Dendritic cell treated with granulocyte-macrophage colony-stimulating factor and Interleukin-4, amounts not matched to agents 40 ng/mL and 50 ng/mL, for 4 days (primary cell): ENCODE measurements around the gene CTDNEP1.

Experiments used
- H3K27ac Mint-ChIP-seq: one replicate; pipeline ENCODE4 v1.8.0; 2022; ENCODE audit warnings: mild to moderate bottlenecking, mixed read lengths
- H3K27me3 Mint-ChIP-seq: one replicate; pipeline ENCODE4 v1.8.0; 2022; ENCODE audit warnings: mild to moderate bottlenecking, mixed read lengths
- H3K36me3 Mint-ChIP-seq: one replicate; pipeline ENCODE4 v1.8.0; 2022; ENCODE audit warnings: low read depth, mixed read lengths
- H3K4me1 Mint-ChIP-seq: one replicate; pipeline ENCODE4 v1.8.0; 2022; ENCODE audit warnings: low read depth, mixed read lengths
- H3K4me3 Mint-ChIP-seq: one replicate; pipeline ENCODE4 v1.8.0; 2022; ENCODE audit warnings: mild to moderate bottlenecking, moderate library complexity, mixed read lengths
- H3K9me3 Mint-ChIP-seq: one replicate; pipeline ENCODE4 v1.8.0; 2022; ENCODE audit warnings: mixed read lengths
- intact Hi-C: fragments of 100-400 bp; cut with micrococcal nuclease; formaldehyde crosslinking; loops from one replicate; pipeline ENCODE4 v1.15.0; 2022

The CTDNEP1 gene

DNA sequence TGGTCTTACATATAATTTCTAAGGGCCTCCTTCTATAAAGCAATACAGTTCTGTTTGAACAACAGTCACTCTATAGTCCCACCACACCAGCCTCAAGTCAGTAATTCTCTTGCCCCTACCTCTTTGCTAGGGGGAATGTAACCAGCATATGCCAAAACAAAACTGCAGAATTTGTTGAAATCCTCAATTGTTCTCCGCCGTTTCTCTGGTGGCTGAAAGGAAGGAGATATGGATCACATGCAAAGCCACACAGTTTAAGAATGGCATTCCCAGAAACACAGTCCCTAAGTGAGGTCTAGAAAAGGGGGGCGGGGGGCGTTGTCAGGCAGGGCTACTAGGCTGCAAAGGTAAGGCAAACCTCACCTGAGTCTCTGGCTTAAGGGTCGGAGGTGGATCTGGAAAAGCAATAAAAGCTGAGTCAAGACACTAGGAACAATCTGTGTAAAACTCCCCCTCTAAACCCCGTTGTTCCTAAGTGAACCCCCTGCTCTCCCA is 14.2 kb downstream of the CTDNEP1 start:
- H3K4me1 Mint-ChIP-seq, result peaks cover 67% of the 10 kb centered on the region
- H3K36me3 Mint-ChIP-seq, result peaks cover 87% of the 10 kb centered on the region
- H3K27ac Mint-ChIP-seq, result peak overlapping the region; percentile 98
- H3K27me3 Mint-ChIP-seq, result no peaks in the 10 kb centered on the region
- peak overlapping the region; percentile 98 for H3K4me3 Mint-ChIP-seq
- H3K9me3 Mint-ChIP-seq, result peaks cover under 1% of the 10 kb centered on the region
- intact Hi-C loops, result no loop called here

DNA sequence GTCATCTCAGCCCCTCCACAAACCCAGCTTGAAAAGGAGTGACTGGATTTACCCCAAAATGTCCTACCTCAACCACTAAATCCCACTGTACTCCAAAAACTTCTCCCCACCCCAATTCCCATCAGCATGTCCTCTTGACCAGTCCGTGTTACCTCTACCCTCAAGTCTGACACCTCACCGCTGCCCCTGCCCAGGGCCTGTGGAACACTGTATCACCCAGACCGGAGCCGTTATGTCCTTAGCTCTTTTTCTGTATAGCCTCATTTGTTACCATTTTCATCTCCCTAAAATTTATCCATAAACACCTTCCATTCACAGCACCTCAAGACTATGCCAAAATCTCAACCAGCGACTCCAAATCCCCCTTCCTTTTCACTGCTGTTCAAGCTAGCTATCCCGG is 14.7 kb downstream of the CTDNEP1 start:
- intact Hi-C loops, result no loop called here

DNA sequence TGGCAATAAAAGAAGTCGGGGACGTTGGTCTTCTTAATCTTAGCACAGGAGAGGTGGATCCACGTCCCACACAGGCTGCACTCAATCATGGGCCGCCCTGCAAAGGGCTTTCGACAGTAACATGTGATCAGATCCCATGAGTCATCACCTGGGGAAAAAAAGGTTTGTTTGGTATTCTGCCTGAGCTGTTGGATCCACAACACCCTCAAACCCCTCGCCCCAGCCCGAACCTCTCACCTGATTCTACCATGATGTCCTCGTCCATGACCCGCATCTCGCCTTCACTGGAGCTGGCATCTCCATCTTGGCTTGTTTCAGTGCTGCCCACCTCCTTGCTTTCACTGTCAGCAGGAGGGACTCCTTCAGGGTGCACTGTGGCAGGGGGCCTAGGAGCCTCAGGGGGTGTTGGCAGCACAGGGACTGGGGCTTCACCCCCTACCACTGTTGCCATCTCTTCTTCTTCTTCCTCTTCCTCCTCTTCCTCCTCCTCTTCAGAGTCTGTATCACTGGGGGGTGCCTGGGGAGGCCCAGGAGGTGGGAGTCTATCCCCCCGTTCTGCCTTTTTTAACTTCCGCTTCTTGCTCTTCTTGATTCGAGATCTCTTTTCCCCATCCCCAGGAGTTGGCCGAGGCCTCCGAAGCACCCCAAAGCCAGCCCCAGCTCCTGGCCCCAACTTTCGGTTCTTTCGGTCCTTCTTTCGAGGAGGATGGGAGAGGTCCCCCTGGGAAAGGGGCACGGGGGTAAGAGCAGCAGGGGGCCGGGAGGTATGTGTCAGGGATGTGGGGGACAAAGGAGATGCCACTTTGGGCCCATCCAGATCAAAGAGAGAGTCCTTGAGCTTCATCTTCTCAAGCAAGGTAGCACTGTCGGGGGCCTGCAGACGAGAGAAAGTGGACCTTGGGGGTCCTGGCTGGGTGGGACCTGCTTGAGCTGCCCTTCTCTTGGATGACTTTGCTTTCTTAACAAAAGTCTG is 15.6 kb downstream of the CTDNEP1 start:
- peaks cover 74% of the 10 kb centered on the region for H3K4me1 Mint-ChIP-seq
- peak overlapping the region; percentile 98 for H3K27ac Mint-ChIP-seq
- H3K4me3 Mint-ChIP-seq, result peak overlapping the region; percentile 32
- no peaks in the 10 kb centered on the region for H3K27me3 Mint-ChIP-seq
- H3K9me3 Mint-ChIP-seq, result peaks cover 7% of the 10 kb centered on the region
- intact Hi-C loops, result loop anchor here (2.0 kb wide), 1 partner anchor 17 kb away; the partner anchor contains the start of genes ACADVL and DLG4
- peaks cover 81% of the 10 kb centered on the region for H3K36me3 Mint-ChIP-seq

More for the DNA sequence above, 14.7 kb downstream of the CTDNEP1 start:
- Mint-ChIP-seq H3K36me3 (peaks cover 87% of the 10 kb centered on the region), H3K4me1 (peaks cover 72% of the 10 kb centered on the region), H3K9me3 (peaks cover 6% of the 10 kb centered on the region), H3K27ac (peak overlapping the region; percentile 98), H3K4me3 (peak overlapping the region; percentile 98), H3K27me3 (no peaks in the 10 kb centered on the region)

DNA sequence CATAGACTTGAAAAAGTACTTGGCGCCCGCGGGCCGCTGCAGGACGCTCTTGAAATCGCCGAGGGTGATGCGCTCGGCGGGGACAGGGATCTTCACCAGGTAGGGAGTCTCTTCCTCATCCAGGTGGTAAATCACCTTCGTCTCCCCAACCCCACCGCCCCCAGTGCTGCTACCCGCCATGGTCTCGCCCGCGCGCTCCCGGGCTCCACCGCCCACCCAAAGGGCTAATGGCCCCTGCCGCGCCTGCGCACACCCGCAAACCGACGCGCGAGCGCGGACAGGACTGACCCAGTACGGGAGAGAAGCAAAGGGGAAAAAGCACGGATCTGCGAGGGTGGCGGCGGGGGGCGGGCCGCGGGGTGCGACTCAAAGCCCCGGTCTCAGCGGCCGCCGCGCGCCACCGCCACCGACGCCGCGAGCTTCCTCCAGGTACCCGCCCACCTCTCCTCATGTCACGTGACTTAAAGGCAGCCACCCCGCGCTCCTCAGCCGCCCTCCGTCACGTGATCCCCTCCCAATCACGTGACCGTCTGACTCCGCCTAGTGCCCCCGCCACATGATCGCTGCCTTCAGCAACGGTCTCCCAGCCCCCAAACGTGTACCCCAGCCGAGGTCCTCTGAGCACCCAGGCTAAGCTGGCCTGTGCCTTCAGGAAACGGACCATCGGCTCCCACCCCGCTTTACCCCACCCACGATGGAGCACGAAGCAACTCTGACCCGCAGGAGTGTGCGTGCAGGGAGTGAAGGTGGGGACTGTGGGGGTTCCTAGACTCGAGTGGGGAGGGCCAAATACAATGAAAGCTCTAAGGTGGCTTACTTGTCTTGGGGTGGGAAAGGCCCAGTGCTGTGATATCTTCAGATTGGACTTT is 17.2 kb downstream of the CTDNEP1 start, which contains the start of gene DVL2:
Gene DVL2 (minus strand): TSS at position 435 of the 869 bp plus-strand sequence. CDS start 255 bp downstream, at position 180.
- Mint-ChIP-seq H3K4me3 (peak within 1 kb of the TSS; percentile 94), H3K9me3 (peaks cover 7% of the 10 kb centered on the region), H3K4me1 (peaks cover 70% of the 10 kb centered on the region), H3K27me3 (no peaks in the 10 kb centered on the region), H3K27ac (peak within 1 kb of the TSS; percentile 98), H3K36me3 (peaks cover 83% of the 10 kb centered on the region)
- intact Hi-C loops, result loop anchor here (2.0 kb wide), 1 partner anchor 16 kb away; the partner anchor contains the start of genes ACADVL and DLG4

DNA sequence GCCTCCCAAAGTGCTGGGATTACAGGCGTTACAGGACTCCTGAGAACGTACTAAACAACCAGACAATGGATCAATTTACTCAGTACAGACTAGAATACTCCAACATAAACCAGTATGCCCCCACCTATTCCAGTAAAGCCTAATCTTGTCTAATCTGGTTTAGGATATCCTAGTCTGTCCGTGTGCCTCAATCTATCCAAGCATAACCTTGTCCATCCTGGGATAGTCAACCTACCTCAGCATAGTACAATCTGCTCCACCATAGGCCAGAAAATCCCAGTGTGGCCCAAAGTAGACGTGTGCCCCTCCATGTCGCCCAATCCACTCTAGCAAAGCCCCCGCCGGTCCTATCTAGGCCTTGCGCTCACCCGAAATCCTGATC is 17.8 kb downstream of the CTDNEP1 start:
- Mint-ChIP-seq H3K4me3 (peak overlapping the region; percentile 94), H3K27me3 (no peaks in the 10 kb centered on the region), H3K36me3 (peaks cover 83% of the 10 kb centered on the region), H3K9me3 (peaks cover 7% of the 10 kb centered on the region), H3K4me1 (peaks cover 70% of the 10 kb centered on the region), H3K27ac (peak overlapping the region; percentile 98)
- intact Hi-C loops, result loop anchor here (2.0 kb wide), 1 partner anchor 15 kb away; the partner anchor contains the start of genes ACADVL and DLG4

DNA sequence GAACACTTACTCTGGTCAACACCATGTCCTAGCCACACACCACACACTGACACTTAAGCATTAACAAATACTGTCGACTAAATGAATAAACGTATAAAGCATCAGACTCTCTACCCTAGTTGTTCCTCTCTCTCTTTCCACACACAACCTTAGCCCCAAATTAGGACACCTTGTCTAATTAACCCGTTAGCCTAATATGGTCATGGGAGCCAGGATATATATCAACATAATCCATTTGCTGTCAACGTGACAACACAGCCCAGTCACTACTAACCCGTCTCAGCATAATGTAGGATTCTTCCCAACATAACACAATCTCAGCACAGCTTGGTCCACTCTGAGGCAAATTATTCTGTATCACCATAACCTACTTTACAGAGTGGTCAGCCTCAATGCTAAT is 19.4 kb downstream of the CTDNEP1 start:
- H3K36me3 Mint-ChIP-seq, result peaks cover 83% of the 10 kb centered on the region
- H3K9me3 Mint-ChIP-seq, result peaks cover 7% of the 10 kb centered on the region
- H3K4me1 Mint-ChIP-seq, result peaks cover 64% of the 10 kb centered on the region
- no peaks in the 10 kb centered on the region for H3K27me3 Mint-ChIP-seq
- intact Hi-C loops, result no loop called here
- H3K27ac Mint-ChIP-seq, result no peak overlapping the region
- H3K4me3 Mint-ChIP-seq, result no peak overlapping the region

DNA sequence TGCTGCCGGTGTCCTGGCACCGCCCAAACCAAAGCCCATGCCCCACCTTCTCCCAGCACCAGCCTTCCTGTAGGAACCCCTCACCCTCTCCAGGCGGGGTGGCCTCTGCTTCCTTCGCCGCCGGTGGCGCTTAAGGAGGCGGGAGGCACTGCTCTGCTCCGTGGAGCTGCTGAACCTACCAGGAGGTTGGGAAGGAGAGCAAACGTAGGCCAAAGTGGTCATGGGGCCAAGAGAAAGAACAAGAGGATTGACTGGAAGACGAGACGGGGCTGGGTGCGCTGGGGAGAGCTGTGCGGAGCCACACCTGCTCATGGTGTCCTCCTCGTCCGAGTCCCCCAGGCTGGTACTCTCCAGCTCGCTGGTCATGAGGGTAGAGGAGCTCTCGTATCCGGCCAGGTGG is 22.0 kb downstream of the CTDNEP1 start:
- Mint-ChIP-seq H3K4me1 (peaks cover 38% of the 10 kb centered on the region), H3K36me3 (peaks cover 83% of the 10 kb centered on the region), H3K27me3 (no peaks in the 10 kb centered on the region), H3K9me3 (peaks cover 7% of the 10 kb centered on the region), H3K4me3 (no peak overlapping the region), H3K27ac (no peak overlapping the region)
- intact Hi-C loops, result no loop called here

DNA sequence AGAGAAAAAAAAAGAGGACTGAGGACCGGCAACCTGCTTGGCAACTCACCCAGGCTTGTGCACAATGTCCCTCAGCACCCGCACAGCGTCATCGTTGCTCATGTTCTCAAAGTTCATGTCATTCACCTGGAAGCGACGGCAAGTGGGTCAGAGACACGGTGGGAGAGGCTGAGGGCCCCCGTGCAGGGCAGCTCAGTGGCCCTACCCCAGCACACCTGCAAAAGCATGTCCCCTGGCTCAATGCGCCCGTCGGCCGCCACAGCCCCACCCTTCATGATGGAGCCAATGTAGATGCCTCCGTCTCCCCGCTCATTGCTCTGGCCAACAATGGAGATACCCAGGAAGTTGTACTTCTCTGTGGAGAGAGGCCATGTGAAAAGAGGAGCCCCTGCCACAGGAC is 22.6 kb downstream of the CTDNEP1 start:
- peaks cover 7% of the 10 kb centered on the region for H3K9me3 Mint-ChIP-seq
- peaks cover 36% of the 10 kb centered on the region for H3K4me1 Mint-ChIP-seq
- H3K36me3 Mint-ChIP-seq, result peaks cover 83% of the 10 kb centered on the region
- no peaks in the 10 kb centered on the region for H3K27me3 Mint-ChIP-seq
- H3K27ac Mint-ChIP-seq, result no peak overlapping the region
- intact Hi-C loops, result no loop called here
- no peak overlapping the region for H3K4me3 Mint-ChIP-seq

DNA sequence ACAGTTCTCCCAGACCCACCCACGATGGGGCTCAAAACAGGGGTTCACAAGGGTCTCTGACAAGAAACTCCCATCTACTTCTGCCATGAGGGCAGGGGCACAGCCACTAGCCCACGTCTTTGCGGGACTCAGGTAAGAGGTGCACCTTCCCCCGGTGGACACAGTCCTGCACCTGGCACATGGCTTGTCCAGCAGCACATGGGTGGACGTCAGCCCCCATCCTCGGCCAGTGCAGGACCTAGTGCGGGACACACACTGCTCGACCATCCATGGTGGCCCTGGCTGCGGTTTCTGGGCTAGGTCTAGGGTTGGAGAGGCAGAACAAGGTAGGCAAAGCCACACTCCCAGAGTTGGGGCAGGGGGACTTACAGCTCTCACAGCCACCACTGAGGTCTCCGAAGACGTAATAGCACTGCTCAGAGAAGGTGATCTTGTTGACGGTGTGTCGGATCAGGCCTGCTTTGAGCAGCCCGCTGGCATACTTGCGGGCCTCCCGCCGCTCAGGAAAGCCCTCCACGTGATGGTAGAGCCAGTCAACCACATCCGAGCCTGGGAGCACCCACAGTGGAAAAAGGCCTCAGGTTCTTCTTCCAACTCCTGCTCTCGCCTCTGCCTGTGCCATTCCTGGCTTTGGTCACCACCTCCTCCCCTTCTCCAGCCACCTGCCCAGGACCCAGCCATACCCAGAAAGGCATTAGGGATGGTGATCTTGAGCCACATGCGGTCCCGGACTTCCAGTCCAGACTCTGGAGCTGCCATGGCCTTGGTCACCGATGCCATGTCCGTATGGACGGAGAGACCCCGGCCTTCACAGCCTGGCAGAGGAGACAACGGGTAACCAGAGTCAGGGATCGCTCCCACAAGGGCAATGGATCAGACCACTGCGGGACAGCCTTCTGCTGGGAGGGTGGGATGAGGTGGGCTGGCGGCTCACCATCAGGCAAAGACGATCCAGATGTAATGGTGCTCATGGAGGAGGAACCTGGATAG is 24.5 kb downstream of the CTDNEP1 start:
- H3K36me3 Mint-ChIP-seq, result peaks cover 94% of the 10 kb centered on the region
- H3K27ac Mint-ChIP-seq, result peak overlapping the region; percentile 25
- peaks cover 3% of the 10 kb centered on the region for H3K9me3 Mint-ChIP-seq
- peaks cover 20% of the 10 kb centered on the region for H3K4me1 Mint-ChIP-seq
- no peaks in the 10 kb centered on the region for H3K27me3 Mint-ChIP-seq
- intact Hi-C loops, result no loop called here
- no peak overlapping the region for H3K4me3 Mint-ChIP-seq

DNA sequence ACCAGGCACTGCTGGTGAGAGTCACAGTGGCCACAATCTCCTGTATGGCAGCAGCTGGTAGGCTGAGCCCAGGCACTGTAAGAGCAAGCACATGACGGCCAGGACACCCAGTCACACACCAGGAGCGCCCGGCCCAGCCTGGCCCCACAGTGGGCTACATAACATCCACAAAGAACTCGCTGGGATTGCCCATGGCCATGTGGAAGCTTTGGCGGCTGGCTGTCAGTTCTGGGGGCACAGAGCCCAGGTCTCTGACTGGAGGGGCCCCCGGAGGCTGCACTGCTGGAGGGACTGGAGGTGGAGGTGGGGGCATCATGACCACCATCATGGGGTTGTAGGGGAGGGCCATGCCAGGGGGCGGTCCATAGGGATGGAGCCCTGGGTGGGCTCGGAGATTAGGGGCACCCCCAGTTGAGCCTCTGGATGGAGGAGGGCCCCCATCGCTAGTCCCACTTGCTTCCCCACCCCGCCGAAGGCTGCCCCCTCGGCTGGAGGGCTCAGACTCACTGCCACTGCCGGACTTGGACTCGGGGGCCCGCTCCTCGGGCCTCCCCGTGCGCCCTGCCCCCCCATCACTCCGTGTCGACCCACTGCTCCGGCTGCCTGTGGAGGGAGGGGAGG is 25.7 kb downstream of the CTDNEP1 start:
- Mint-ChIP-seq H3K36me3 (peaks cover 96% of the 10 kb centered on the region), H3K27ac (no peak overlapping the region), H3K27me3 (no peaks in the 10 kb centered on the region), H3K4me1 (peaks cover 22% of the 10 kb centered on the region), H3K9me3 (no peaks in the 10 kb centered on the region), H3K4me3 (no peak overlapping the region)
- intact Hi-C loops, result no loop called here

DNA sequence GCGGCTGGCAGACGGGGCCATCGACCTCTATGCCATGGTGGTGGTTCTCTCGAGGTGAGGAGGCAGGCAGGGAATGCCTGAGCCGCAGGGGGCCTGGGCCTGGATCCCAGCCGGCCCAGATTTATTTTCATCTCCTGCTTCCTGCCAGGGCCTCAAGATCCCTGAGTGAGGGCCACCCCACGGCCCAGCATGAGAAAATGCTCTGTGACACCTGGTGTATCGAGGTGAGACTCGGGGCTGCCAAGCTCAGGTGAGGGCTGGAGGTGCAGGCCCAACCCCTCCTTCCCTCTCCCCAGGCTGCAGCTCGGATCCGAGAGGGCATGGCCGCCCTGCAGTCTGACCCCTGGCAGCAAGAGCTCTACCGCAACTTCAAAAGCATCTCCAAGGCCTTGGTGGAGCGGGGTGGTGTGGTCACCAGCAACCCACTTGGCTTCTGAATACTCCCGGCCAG is 26.8 kb downstream of the CTDNEP1 start:
- Mint-ChIP-seq H3K27me3 (no peaks in the 10 kb centered on the region), H3K27ac (no peak overlapping the region), H3K4me1 (peaks cover 24% of the 10 kb centered on the region), H3K9me3 (no peaks in the 10 kb centered on the region), H3K4me3 (no peak overlapping the region), H3K36me3 (peaks cover 89% of the 10 kb centered on the region)
- intact Hi-C loops, result no loop called here

DNA sequence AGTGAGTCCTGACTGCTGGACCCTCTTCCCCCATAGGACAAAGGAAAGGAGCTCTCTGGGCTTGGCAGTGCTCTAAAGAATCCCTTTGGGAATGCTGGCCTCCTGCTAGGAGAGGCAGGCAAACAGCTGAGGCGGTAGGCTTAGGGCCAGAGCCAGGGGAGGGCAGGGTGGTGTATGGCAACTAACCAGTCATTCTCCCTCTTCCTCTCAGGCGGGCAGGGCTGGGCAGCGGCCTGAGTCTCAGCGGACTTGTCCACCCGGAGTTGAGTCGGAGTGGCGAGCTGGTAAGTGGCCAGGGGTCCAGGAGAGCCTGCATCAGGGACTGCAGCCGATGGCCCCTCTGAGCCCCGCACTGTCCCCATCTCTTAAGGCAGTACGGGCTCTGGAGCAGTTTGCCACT is 27.4 kb downstream of the CTDNEP1 start:
- intact Hi-C loops, result no loop called here
- Mint-ChIP-seq H3K36me3 (peaks cover 85% of the 10 kb centered on the region), H3K4me3 (no peak overlapping the region), H3K27ac (no peak overlapping the region), H3K27me3 (no peaks in the 10 kb centered on the region), H3K4me1 (peaks cover 30% of the 10 kb centered on the region), H3K9me3 (no peaks in the 10 kb centered on the region)
